ENCODE data around the gene IMMP2L. TPM values are rescaled to one million over a fixed set of nuclear protein-coding genes. Genes with fewer than 3 reads are reported as not detected.

IMMP2L gene
- total RNA-seq, 2 donors from 2014 or later, result 10.5 to 17.4 TPM

DNA sequence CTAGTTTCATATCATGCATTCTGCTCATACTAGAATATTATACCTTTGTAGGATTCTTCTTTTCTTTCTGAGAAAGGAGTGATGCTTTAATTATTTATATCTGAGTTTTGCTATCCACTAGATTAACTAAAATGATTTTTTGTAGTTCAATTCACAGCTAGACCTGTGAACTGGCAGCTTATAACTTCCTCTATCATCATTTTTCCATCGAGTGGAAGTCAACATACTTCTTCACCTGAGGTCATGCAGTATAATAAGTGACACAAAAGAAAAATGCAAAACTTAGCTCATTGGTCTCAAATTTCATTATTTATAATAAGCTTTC is 463.4 kb downstream of the IMMP2L start:
- Histone ChIP-seq H3K27ac (no peak overlapping the region), H3K4me1 (peaks cover 11% of the 10 kb centered on the region), H3K9me3 (no peaks in the 10 kb centered on the region), H3K4me3 (no peak overlapping the region), H3K27me3 (no peaks in the 10 kb centered on the region), H3K36me3 (replicated peaks in 1 of 2; ENCODE audit: insufficient read depth in 1 of 2, low read depth in 2 of 2) (no peaks in the 10 kb centered on the region)
- WGBS, 2 donors, result 24 to 31% methylated on average over 1 of the region's 1 CpG
- no peak for ATAC-seq
- intact Hi-C loops (cut with DNase I), result loop anchor here (10.0 kb wide), 1 partner anchor 386 kb away; no protein-coding TSS in a partner anchor
- DNase-seq, result no peak
- TF ChIP-seq, protein P1, sequence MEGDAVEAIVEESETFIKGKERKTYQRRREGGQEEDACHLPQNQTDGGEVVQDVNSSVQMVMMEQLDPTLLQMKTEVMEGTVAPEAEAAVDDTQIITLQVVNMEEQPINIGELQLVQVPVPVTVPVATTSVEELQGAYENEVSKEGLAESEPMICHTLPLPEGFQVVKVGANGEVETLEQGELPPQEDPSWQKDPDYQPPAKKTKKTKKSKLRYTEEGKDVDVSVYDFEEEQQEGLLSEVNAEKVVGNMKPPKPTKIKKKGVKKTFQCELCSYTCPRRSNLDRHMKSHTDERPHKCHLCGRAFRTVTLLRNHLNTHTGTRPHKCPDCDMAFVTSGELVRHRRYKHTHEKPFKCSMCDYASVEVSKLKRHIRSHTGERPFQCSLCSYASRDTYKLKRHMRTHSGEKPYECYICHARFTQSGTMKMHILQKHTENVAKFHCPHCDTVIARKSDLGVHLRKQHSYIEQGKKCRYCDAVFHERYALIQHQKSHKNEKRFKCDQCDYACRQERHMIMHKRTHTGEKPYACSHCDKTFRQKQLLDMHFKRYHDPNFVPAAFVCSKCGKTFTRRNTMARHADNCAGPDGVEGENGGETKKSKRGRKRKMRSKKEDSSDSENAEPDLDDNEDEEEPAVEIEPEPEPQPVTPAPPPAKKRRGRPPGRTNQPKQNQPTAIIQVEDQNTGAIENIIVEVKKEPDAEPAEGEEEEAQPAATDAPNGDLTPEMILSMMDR (IDR thresholded peaks at IDR 0.05), result no peak
- no peak for TF ChIP-seq POLR2A (IDR thresholded peaks at IDR 0.05)

DNA sequence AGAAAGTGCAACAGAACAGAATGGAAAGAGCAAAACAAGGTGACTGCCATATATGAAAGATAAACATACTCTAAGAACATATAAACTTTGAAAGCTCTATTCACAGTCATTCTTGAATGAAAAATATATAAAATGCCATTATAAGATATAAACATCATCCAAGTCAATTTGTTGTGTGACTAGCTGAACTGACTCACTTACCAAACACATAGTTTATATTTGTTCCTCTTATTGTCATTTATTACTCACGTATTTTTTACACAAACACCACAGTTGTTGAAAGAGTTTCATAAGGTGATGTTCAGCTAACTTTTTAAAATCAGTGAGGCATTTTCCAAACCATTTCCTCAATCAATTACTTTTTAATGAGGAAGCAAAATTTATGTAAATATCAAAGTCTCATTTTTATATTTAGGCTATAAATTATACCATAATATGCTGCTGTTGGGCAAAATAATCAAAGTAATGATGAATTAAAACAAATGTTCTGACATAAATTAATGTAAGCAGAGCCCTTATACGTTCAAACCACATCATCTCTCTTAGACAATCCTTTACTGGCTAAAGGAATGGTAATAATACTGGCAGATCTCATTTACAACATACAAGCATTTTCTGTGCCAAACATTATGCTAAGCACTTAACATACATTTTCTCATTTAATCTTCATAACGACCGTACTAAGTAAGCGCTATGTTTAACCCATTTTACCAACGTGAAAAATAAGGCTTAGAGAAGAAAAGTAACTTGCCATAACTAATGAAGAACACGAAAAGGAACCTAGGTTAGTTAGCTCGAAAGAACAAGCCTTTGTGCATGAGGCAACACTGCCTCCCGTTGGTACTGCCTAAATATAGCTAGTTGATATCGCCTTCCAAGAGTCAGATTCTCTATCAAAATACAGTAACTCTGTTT is 464.0 kb downstream of the IMMP2L start:
- 49 to 53% methylated on average over 10 of the region's 10 CpGs for WGBS, 2 donors
- Histone ChIP-seq H3K9me3 (no peaks in the 10 kb centered on the region), H3K4me1 (peaks cover 14% of the 10 kb centered on the region), H3K36me3 (replicated peaks in 1 of 2; ENCODE audit: insufficient read depth in 1 of 2, low read depth in 2 of 2) (no peaks in the 10 kb centered on the region), H3K27me3 (no peaks in the 10 kb centered on the region), H3K27ac (no peak overlapping the region), H3K4me3 (no peak overlapping the region)
- DNase-seq, result peak in 1 of 4 donors; percentile 10
- ATAC-seq, result no peak
- intact Hi-C loops (cut with DNase I), result loop anchor here (10.0 kb wide), 1 partner anchor 387 kb away; no protein-coding TSS in a partner anchor
- no peak for TF ChIP-seq POLR2A (IDR thresholded peaks at IDR 0.05)
- TF ChIP-seq, protein P1 (IDR thresholded peaks at IDR 0.05), result peak in 5 of 7 experiments; percentile 16 to 40 (median 39)

DNA sequence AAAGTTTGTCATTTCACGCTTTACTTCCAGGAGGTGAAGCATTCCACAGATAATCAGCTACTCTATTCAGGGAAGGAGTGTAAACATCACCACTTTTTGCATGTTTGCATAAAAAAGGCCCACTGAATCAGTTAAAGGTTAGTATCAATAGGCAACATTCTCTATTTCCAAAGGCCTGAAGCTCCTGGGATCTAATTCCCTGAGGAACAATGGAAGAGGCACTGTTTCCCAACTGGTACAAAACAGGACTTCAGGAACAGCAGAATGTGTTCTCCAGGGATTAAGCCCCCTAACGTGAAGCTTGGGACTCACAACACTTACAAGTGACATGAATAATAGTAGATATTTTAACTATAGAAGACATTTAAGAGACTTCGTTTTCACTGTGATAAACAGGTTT is 465.3 kb downstream of the IMMP2L start:
- WGBS, 2 donors, result 86 to 94% methylated on average over 3 of the region's 3 CpGs
- Histone ChIP-seq H3K36me3 (replicated peaks in 1 of 2; ENCODE audit: insufficient read depth in 1 of 2, low read depth in 2 of 2) (no peaks in the 10 kb centered on the region), H3K4me1 (peaks cover 8% of the 10 kb centered on the region), H3K4me3 (no peak overlapping the region), H3K9me3 (no peaks in the 10 kb centered on the region), H3K27ac (no peak overlapping the region), H3K27me3 (no peaks in the 10 kb centered on the region)
- no peak for ATAC-seq
- no peak for DNase-seq
- intact Hi-C loops (cut with DNase I), result loop anchor here (10.0 kb wide), 1 partner anchor 388 kb away; no protein-coding TSS in a partner anchor
- TF ChIP-seq, protein P1 (IDR thresholded peaks at IDR 0.05), result no peak
- no peak for TF ChIP-seq POLR2A (IDR thresholded peaks at IDR 0.05)

DNA sequence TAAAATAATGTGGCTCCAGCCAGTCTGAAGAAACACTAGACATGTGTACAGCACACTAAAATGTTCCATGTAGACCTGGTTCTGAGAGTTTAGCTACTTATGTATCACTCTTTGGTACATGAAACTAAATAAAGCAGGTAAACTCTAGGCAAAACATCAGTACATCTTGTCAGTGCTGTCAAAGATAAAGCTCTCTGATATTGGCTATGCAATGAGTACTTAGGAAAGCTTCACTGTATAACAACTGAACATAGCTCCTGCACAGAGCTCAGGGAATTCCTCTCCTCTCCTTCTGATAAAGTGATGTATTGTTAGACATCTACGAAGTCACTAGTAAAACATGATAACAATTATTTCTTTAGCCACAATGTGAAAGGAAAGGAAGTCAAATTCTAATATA is 467.9 kb downstream of the IMMP2L start:
- DNase-seq (no peak), ATAC-seq (no peak)
- no peaks in the 10 kb centered on the region for H3K36me3 ChIP-seq (replicated peaks in 1 of 2; ENCODE audit: insufficient read depth in 1 of 2, low read depth in 2 of 2)
- peaks cover 8% of the 10 kb centered on the region for H3K4me1 ChIP-seq
- no peaks in the 10 kb centered on the region for H3K27me3 ChIP-seq
- no peak overlapping the region for H3K4me3 ChIP-seq
- intact Hi-C loops (cut with DNase I), result loop anchor here (10.0 kb wide), 1 partner anchor 390 kb away; no protein-coding TSS in a partner anchor
- H3K27ac ChIP-seq, result no peak overlapping the region
- TF ChIP-seq POLR2A (IDR thresholded peaks at IDR 0.05), result no peak
- TF ChIP-seq, protein P1 (IDR thresholded peaks at IDR 0.05), result no peak
- no peaks in the 10 kb centered on the region for H3K9me3 ChIP-seq
- 46 to 62% methylated on average over 1 of the region's 1 CpG for WGBS, 2 donors

Data from body of pancreas (tissue), 4 donors.